PC-9 (cell line): ENCODE measurements around the gene PRDM13. TPM values are rescaled to one million over a fixed set of nuclear protein-coding genes. Genes with fewer than 3 reads are reported as not detected.
"Not testable (repeated sequence)": the region's sequence is repeated elsewhere in the genome, so short reads cannot be mapped to it uniquely, and the experiment has no call there.

Experiments
- BruUV-seq: library from RNA; stranded (reverse); fragments of 400-500 nt; replicated peaks from 2 replicates; lab custom pipeline; 2021; lab: Mats Ljungman, UMichigan
- CTCF ChIA-PET: fragments of 300-600 bp; sonication (Branson Sonifier 250); formaldehyde crosslinking; loops from one replicate; lab custom pipeline; 2022; ENCODE audit warnings: antibody characterized with exemption; lab: Charles Lee
- POLR2A ChIA-PET: fragments of 300-600 bp; sonication (Branson Sonifier 250); formaldehyde crosslinking; loops from one replicate; lab custom pipeline; 2022; ENCODE audit warnings: antibody characterized with exemption; ENCODE audit not compliant: unreplicated experiment; lab: Charles Lee
- DNase-seq, 2 experiments: peaks; one replicate each; pipeline versions ENCODE4 v3.0.0 to v3.0.0-alpha.2; 2015 to 2022; ENCODE audit warnings: mixed read lengths in 1 of 2
- H2AFZ ChIP-seq: fragments of 200-600 bp; sonication (generic); 2 replicates; pipeline ENCODE4 v1.8.1; 2017; ENCODE audit warnings: antibody characterized with exemption
- H3F3A ChIP-seq: fragments of 200-600 bp; sonication (generic); 2 replicates; pipeline ENCODE4 v1.8.1; 2017; ENCODE audit warnings: antibody characterized with exemption, mild to moderate bottlenecking, low read depth; ENCODE audit not compliant: insufficient read depth
- H3K27ac ChIP-seq: fragments of 200-600 bp; sonication (generic); 2 replicates; pipeline ENCODE4 v1.6.1; 2016; ENCODE audit warnings: mixed run types
- H3K27me3 ChIP-seq: fragments of 200-600 bp; sonication (generic); 2 replicates; pipeline ENCODE4 v1.6.1; 2016; ENCODE audit warnings: low read depth, mixed run types; ENCODE audit not compliant: insufficient read depth
- H3K36me3 ChIP-seq: fragments of 200-600 bp; sonication (generic); 2 replicates; pipeline ENCODE4 v1.6.1; 2016; ENCODE audit warnings: low read depth, mixed run types
- H3K4me1 ChIP-seq: fragments of 200-600 bp; sonication (generic); replicated peaks from 2 replicates; pipeline ENCODE4 v1.6.1; 2016; ENCODE audit warnings: mixed run types; ENCODE audit not compliant: insufficient read depth
- H3K4me2 ChIP-seq: fragments of 200-600 bp; sonication (generic); 2 replicates; pipeline ENCODE4 v1.6.1; 2017; ENCODE audit warnings: mixed run types
- H3K4me3 ChIP-seq: fragments of 200-600 bp; sonication (generic); 2 replicates; pipeline ENCODE4 v1.6.1; 2016; ENCODE audit warnings: mixed run types
- H3K79me2 ChIP-seq: fragments of 200-600 bp; sonication (generic); 2 replicates; pipeline ENCODE4 v1.6.1; 2017; ENCODE audit warnings: low read depth, mixed run types
- H3K9me2 ChIP-seq: fragments of 200-600 bp; sonication (generic); 2 replicates; pipeline ENCODE4 v1.8.1; 2017; ENCODE audit warnings: mild to moderate bottlenecking; ENCODE audit not compliant: insufficient read depth
- H3K9me3 ChIP-seq: fragments of 200-600 bp; sonication (generic); 2 replicates; pipeline ENCODE4 v1.8.1; 2016; ENCODE audit warnings: low read depth; ENCODE audit not compliant: insufficient read depth
- H4K20me1 ChIP-seq: fragments of 200-600 bp; sonication (generic); 2 replicates; pipeline ENCODE4 v1.8.1; 2017; ENCODE audit not compliant: insufficient read depth
- CTCF ChIP-seq: fragments of 200-600 bp; sonication (generic); conservative IDR thresholded peaks from 2 replicates; pipeline ENCODE4 v1.6.1; 2017; ENCODE audit warnings: mixed run types, antibody characterized with exemption, mild to moderate bottlenecking, moderate library complexity
- EZH2 ChIP-seq: fragments of 200-600 bp; sonication (generic); IDR thresholded peaks from 2 replicates; pipeline ENCODE4 v1.8.0; 2017; ENCODE audit warnings: antibody characterized with exemption, low read depth
- intact Hi-C: fragments of 100-400 bp; cut with micrococcal nuclease; formaldehyde crosslinking; loops from one replicate; pipeline ENCODE4 v1.10.0; 2022; ENCODE audit not compliant: unreplicated experiment
- total RNA-seq: library from RNA; stranded (reverse); gene quantifications from 2 replicates; pipeline ENCODE4 v1.2.3, GENCODE V29; 2021

Gene PRDM13
- total RNA-seq, 1 experiment from 2014 or later: not detected

GRCh38 chr6:99617131-99617530 lies 10.5 kb downstream of the PRDM13 start:
- TF ChIP-seq EZH2: no peak
- no peak for TF ChIP-seq CTCF
- intact Hi-C loops: no loop called here
- CTCF ChIA-PET: no interaction called here
- Histone ChIP-seq H3K36me3 (no peaks in the 10 kb centered on the region), H3K27me3 (peaks cover 13% of the 10 kb centered on the region; the same call in 1 of the 2 replicates), H3K4me1 (no peaks in the 10 kb centered on the region), H3K9me2 (no peaks in the 10 kb centered on the region), H4K20me1 (no peaks in the 10 kb centered on the region), H3K27ac (no peak overlapping the region), H3K79me2 (no peaks in the 10 kb centered on the region), H3K4me3 (no peak overlapping the region), H2AFZ (no peak overlapping the region), H3K9me3 (no peaks in the 10 kb centered on the region; the same call in 1 of the 2 replicates), H3K4me2 (no peak overlapping the region), H3F3A (no peaks in the 10 kb centered on the region)
- no peak for DNase-seq
- POLR2A ChIA-PET: no interaction called here
- no TSS peak for BruUV-seq

DNA sequence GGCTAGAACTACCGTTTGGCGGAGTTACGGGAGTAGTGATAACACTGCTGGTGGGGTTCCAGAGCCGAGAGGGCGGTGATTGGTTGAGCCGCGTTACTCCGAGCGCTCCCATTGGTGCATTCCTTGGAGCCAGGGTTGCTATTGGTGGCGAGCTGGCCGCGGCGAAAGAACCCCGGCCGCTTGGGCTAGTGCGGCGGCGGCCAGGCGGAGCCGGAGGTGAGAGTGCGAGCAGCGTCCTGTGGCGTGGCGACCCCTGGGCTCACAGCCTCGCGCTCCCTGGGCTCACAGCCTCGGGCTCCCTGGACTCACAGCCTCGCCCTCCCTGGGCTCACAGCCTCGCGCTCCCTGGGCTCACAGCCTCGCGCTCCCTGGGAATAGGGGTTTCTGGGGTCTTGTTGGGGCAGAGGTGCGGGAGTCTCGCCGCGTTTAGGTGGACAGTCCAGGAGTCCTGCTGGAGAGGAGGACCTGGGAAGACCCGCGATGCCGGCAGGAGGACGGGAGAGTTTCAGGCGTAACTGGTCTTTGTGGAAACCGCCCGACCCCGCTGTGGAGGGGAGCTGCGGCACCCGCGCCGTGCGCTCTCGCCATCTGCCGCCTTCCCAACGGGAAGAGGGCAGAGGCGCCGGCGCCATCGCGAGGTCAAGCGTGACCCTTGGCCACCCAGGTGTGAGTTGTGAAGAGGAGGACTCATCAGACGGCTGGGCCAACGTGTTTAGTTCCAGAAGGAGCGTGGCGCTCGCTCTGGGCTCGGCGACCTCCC lies 12.2 kb downstream of the PRDM13 start:
- H3F3A ChIP-seq: no peaks in the 10 kb centered on the region
- no peak for TF ChIP-seq CTCF
- TF ChIP-seq EZH2: no peak
- BruUV-seq: no TSS peak
- no peak overlapping the region for H2AFZ ChIP-seq
- H3K36me3 ChIP-seq: no peaks in the 10 kb centered on the region
- peaks cover 13% of the 10 kb centered on the region; the same call in 1 of the 2 replicates for H3K27me3 ChIP-seq
- no peak overlapping the region for H3K4me2 ChIP-seq
- no peaks in the 10 kb centered on the region for H3K9me2 ChIP-seq
- CTCF ChIA-PET: no interaction called here
- H4K20me1 ChIP-seq: no peaks in the 10 kb centered on the region
- no peaks in the 10 kb centered on the region for H3K4me1 ChIP-seq
- no peaks in the 10 kb centered on the region; the same call in 1 of the 2 replicates for H3K9me3 ChIP-seq
- no peaks in the 10 kb centered on the region for H3K79me2 ChIP-seq
- H3K27ac ChIP-seq: no peak overlapping the region
- no peak overlapping the region for H3K4me3 ChIP-seq
- intact Hi-C loops: no loop called here
- POLR2A ChIA-PET: interaction anchor here (0.7 kb wide), 1 partner anchor 185 kb away, joined by 4 read pairs; no protein-coding TSS in a partner anchor
- DNase-seq: no peak

GRCh38 chr6:99619409-99619762 lies 12.8 kb downstream of the PRDM13 start:
- H3F3A ChIP-seq: no peaks in the 10 kb centered on the region
- peaks cover 13% of the 10 kb centered on the region; the same call in 1 of the 2 replicates for H3K27me3 ChIP-seq
- DNase-seq: no peak
- no TSS peak for BruUV-seq
- no peaks in the 10 kb centered on the region for H4K20me1 ChIP-seq
- H3K4me1 ChIP-seq: no peaks in the 10 kb centered on the region
- H3K36me3 ChIP-seq: no peaks in the 10 kb centered on the region
- no peak overlapping the region for H3K27ac ChIP-seq
- intact Hi-C loops: no loop called here
- ChIA-PET CTCF (no interaction called here), POLR2A (no interaction called here)
- no peaks in the 10 kb centered on the region for H3K9me2 ChIP-seq
- H3K79me2 ChIP-seq: no peaks in the 10 kb centered on the region
- no peak overlapping the region for H2AFZ ChIP-seq
- H3K4me3 ChIP-seq: no peak overlapping the region
- TF ChIP-seq CTCF: no peak
- H3K9me3 ChIP-seq: no peaks in the 10 kb centered on the region; the same call in 1 of the 2 replicates
- no peak overlapping the region for H3K4me2 ChIP-seq

GRCh38 chr6:99622044-99622443 lies 15.4 kb downstream of the PRDM13 start:
- H3K9me2 ChIP-seq, DNase-seq, H3F3A ChIP-seq, CTCF ChIA-PET, BruUV-seq, H3K36me3 ChIP-seq, H3K4me3 ChIP-seq, H3K27ac ChIP-seq, H3K79me2 ChIP-seq, H3K9me3 ChIP-seq, H2AFZ ChIP-seq, H3K4me1 ChIP-seq, H3K4me2 ChIP-seq, POLR2A ChIA-PET, intact Hi-C loops, H4K20me1 ChIP-seq: not testable (repeated sequence)
- peaks cover 13% of the 10 kb centered on the region; the same call in 1 of the 2 replicates for H3K27me3 ChIP-seq
